Measurements from ENCODE around the gene RBM6. TPM values are rescaled to one million over a fixed set of nuclear protein-coding genes. Genes with fewer than 3 reads are reported as not detected.

Gene RBM6
- total RNA-seq, 1 experiment from 2014 or later = 74.1 TPM

DNA sequence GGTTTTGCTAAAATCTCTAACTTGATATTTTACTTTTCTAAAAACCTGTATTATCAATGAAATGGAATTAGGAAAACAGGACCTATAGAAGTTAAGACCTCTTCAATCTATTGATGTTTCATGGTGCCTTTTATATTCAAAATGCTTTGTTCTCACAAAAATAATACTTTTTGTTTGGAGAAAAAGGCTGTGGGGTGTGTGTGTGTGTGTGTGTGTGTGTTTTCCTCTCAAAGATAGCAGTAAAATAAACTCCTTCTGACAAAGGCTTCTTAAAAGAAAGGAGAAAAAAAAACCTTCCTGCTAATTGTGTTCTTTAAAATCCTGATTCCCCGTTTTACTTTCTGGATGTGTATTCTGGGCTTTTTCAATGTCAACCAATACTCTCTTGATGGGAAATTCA, 54.5 kb downstream of the RBM6 start:
- TF ChIP-seq, protein P1, sequence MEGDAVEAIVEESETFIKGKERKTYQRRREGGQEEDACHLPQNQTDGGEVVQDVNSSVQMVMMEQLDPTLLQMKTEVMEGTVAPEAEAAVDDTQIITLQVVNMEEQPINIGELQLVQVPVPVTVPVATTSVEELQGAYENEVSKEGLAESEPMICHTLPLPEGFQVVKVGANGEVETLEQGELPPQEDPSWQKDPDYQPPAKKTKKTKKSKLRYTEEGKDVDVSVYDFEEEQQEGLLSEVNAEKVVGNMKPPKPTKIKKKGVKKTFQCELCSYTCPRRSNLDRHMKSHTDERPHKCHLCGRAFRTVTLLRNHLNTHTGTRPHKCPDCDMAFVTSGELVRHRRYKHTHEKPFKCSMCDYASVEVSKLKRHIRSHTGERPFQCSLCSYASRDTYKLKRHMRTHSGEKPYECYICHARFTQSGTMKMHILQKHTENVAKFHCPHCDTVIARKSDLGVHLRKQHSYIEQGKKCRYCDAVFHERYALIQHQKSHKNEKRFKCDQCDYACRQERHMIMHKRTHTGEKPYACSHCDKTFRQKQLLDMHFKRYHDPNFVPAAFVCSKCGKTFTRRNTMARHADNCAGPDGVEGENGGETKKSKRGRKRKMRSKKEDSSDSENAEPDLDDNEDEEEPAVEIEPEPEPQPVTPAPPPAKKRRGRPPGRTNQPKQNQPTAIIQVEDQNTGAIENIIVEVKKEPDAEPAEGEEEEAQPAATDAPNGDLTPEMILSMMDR (IDR thresholded peaks at IDR 0.05; ENCODE audit: insufficient read depth in 1 of 2, low read depth in 1 of 2, low read length in 1 of 2, severe bottlenecking in 1 of 2, unreplicated experiment in 1 of 2) = no peak
- H3K4me3 Mint-ChIP-seq (ENCODE audit: unreplicated experiment) = no peak overlapping the region
- BruUV-seq (replicated peaks) = no TSS peak
- Histone ChIP-seq H3K36me3 (ENCODE audit: control insufficient read depth, insufficient read depth, low read length) (no peaks in the 10 kb centered on the region; the same call in 1 of the 2 replicates), H3K27me3 (replicated peaks; ENCODE audit: control insufficient read depth, insufficient read depth, low read length) (no peaks in the 10 kb centered on the region), H3K4me1 (peaks cover 11% of the 10 kb centered on the region), H3K9me3 (no peaks in the 10 kb centered on the region), H3K4me3 (ENCODE audit: low read depth, low read length) (no peak overlapping the region)
- peaks cover 7% of the 10 kb centered on the region for H3K4me1 Mint-ChIP-seq (ENCODE audit: low read depth, unreplicated experiment)
- no peaks in the 10 kb centered on the region for H3K27me3 Mint-ChIP-seq (ENCODE audit: insufficient read depth, unreplicated experiment)
- peaks cover 24% of the 10 kb centered on the region for H3K36me3 Mint-ChIP-seq (ENCODE audit: insufficient read depth, unreplicated experiment)
- H3K9me3 Mint-ChIP-seq (ENCODE audit: unreplicated experiment) = no peaks in the 10 kb centered on the region
- intact Hi-C loops (cut with micrococcal nuclease; ENCODE audit: unreplicated experiment) = no loop called here
- DNase-seq = no peak
- no peak overlapping the region for H3K27ac Mint-ChIP-seq (ENCODE audit: unreplicated experiment)
- ChIA-PET CTCF (no interaction called here), POLR2A (no interaction called here)

DNA sequence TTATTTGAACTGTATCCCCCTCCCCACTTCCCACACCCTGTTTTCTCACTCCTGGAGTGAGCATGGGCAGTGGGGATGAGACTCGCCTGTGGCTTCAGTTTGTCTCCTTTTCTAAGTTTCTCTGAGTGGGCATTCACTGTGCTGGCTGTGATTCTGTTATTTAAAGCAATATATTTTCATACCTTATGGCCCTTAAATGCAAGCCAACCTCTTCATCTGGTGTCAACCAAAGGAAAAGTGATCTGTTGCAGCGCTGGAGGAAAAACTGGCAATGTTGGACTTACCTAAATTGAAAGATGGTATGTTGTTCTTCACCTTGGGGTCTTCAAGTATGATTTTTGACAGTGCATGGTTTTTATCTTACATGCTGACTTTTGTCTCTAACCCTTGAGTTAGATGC, 56.1 kb downstream of the RBM6 start:
- POLR2A ChIA-PET = no interaction called here
- Mint-ChIP-seq H3K27me3 (ENCODE audit: insufficient read depth, unreplicated experiment) (no peaks in the 10 kb centered on the region), H3K4me3 (ENCODE audit: unreplicated experiment) (no peak overlapping the region), H3K27ac (ENCODE audit: unreplicated experiment) (no peak overlapping the region), H3K4me1 (ENCODE audit: low read depth, unreplicated experiment) (peaks cover 3% of the 10 kb centered on the region), H3K9me3 (ENCODE audit: unreplicated experiment) (no peaks in the 10 kb centered on the region), H3K36me3 (ENCODE audit: insufficient read depth, unreplicated experiment) (peaks cover 39% of the 10 kb centered on the region)
- H3K36me3 ChIP-seq (ENCODE audit: control insufficient read depth, insufficient read depth, low read length) = no peaks in the 10 kb centered on the region
- no peaks in the 10 kb centered on the region for H3K9me3 ChIP-seq
- TF ChIP-seq, protein P1 (IDR thresholded peaks at IDR 0.05; ENCODE audit: insufficient read depth in 1 of 2, low read depth in 1 of 2, low read length in 1 of 2, severe bottlenecking in 1 of 2, unreplicated experiment in 1 of 2) = no peak
- no peaks in the 10 kb centered on the region for H3K27me3 ChIP-seq (replicated peaks; ENCODE audit: control insufficient read depth, insufficient read depth, low read length)
- peaks cover 6% of the 10 kb centered on the region for H3K4me1 ChIP-seq
- BruUV-seq (replicated peaks) = no TSS peak
- H3K4me3 ChIP-seq (ENCODE audit: low read depth, low read length) = no peak overlapping the region
- DNase-seq = no peak
- intact Hi-C loops (cut with micrococcal nuclease; ENCODE audit: unreplicated experiment) = no loop called here
- CTCF ChIA-PET = no interaction called here

DNA sequence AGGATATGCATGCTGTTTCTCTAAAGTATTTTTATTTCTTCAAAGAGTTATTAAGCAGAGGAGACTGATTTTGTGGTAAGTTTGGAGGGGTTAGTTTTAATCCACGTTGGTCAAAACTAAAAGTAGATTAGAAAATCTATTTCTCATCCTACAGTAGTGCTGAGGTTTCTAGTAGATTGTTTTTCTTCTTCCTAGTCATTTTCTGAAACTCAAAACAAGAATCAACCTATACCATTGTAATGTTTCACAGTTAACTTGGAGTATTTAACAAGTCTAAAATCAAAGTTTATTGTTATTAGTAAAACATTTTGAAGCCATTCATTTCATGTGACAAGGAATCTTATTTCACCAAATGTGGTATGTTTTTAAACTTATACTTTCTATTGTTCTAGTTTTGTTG, 57.9 kb downstream of the RBM6 start:
- no peak for DNase-seq
- H3K4me3 ChIP-seq (ENCODE audit: low read depth, low read length) = no peak overlapping the region
- ChIA-PET CTCF (no interaction called here), POLR2A (no interaction called here)
- H3K4me1 ChIP-seq = no peaks in the 10 kb centered on the region
- H3K9me3 ChIP-seq = no peaks in the 10 kb centered on the region
- no TSS peak for BruUV-seq (replicated peaks)
- H3K4me3 Mint-ChIP-seq (ENCODE audit: unreplicated experiment) = no peak overlapping the region
- H3K9me3 Mint-ChIP-seq (ENCODE audit: unreplicated experiment) = no peaks in the 10 kb centered on the region
- H3K27ac Mint-ChIP-seq (ENCODE audit: unreplicated experiment) = no peak overlapping the region
- no peaks in the 10 kb centered on the region for H3K27me3 Mint-ChIP-seq (ENCODE audit: insufficient read depth, unreplicated experiment)
- H3K36me3 Mint-ChIP-seq (ENCODE audit: insufficient read depth, unreplicated experiment) = peaks cover 47% of the 10 kb centered on the region
- no peaks in the 10 kb centered on the region for H3K36me3 ChIP-seq (ENCODE audit: control insufficient read depth, insufficient read depth, low read length)
- TF ChIP-seq, protein P1 (IDR thresholded peaks at IDR 0.05; ENCODE audit: insufficient read depth in 1 of 2, low read depth in 1 of 2, low read length in 1 of 2, severe bottlenecking in 1 of 2, unreplicated experiment in 1 of 2) = no peak
- intact Hi-C loops (cut with micrococcal nuclease; ENCODE audit: unreplicated experiment) = no loop called here
- H3K27me3 ChIP-seq (replicated peaks; ENCODE audit: control insufficient read depth, insufficient read depth, low read length) = no peaks in the 10 kb centered on the region
- H3K4me1 Mint-ChIP-seq (ENCODE audit: low read depth, unreplicated experiment) = no peaks in the 10 kb centered on the region

All from Caco-2 (cell line).